ENCODE measurements around the gene DOCK10. TPM values are rescaled to one million over a fixed set of nuclear protein-coding genes. Genes with fewer than 3 reads are reported as not detected.
A peak's percentile ranks its signal among the peaks of the same experiment; 100 is the strongest.

Gene DOCK10
- total RNA-seq, 1 donor from 2014 or later: 9.8 TPM

DNA sequence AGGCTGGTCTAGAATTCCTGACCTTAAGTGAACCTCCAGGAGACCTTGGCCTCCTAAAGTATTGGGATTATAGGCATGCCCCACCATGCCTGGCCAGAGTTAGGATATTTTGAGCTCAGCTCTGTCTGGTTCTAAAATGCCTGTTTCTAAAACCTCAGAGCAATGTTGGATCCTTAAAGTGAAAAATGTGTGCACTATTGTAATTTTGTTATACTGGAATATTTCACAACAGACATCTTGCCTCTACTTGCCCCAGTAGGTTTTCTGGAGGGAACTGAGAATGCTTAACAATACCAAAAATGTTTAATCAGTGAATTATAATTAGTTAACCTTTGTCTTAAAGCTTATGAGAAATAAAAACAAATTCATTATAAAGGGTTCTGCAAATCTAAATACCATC, 181.5 kb downstream of the DOCK10 start:
- intact Hi-C loops (cut with DNase I): no loop called here
- H3K27me3 ChIP-seq: no peaks in the 10 kb centered on the region
- H3K9me3 ChIP-seq: no peaks in the 10 kb centered on the region
- H3K4me1 ChIP-seq: peaks cover 15% of the 10 kb centered on the region
- no peak overlapping the region for H3K27ac ChIP-seq
- no peak overlapping the region for H3K4me3 ChIP-seq
- DNase-seq (ENCODE audit: extremely low spot score in 2 of 2): no peak
- peaks cover 0 to 5% of the 10 kb centered on the region in 2 donors for H3K36me3 ChIP-seq
- TF ChIP-seq, protein P1, sequence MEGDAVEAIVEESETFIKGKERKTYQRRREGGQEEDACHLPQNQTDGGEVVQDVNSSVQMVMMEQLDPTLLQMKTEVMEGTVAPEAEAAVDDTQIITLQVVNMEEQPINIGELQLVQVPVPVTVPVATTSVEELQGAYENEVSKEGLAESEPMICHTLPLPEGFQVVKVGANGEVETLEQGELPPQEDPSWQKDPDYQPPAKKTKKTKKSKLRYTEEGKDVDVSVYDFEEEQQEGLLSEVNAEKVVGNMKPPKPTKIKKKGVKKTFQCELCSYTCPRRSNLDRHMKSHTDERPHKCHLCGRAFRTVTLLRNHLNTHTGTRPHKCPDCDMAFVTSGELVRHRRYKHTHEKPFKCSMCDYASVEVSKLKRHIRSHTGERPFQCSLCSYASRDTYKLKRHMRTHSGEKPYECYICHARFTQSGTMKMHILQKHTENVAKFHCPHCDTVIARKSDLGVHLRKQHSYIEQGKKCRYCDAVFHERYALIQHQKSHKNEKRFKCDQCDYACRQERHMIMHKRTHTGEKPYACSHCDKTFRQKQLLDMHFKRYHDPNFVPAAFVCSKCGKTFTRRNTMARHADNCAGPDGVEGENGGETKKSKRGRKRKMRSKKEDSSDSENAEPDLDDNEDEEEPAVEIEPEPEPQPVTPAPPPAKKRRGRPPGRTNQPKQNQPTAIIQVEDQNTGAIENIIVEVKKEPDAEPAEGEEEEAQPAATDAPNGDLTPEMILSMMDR (IDR thresholded peaks at IDR 0.05): no peak
- TF ChIP-seq POLR2A (IDR thresholded peaks at IDR 0.05) (no peak), POLR2AphosphoS5 (IDR thresholded peaks at IDR 0.05; ENCODE audit: insufficient read depth in 1 of 2, low read depth in 1 of 2) (no peak)

DNA sequence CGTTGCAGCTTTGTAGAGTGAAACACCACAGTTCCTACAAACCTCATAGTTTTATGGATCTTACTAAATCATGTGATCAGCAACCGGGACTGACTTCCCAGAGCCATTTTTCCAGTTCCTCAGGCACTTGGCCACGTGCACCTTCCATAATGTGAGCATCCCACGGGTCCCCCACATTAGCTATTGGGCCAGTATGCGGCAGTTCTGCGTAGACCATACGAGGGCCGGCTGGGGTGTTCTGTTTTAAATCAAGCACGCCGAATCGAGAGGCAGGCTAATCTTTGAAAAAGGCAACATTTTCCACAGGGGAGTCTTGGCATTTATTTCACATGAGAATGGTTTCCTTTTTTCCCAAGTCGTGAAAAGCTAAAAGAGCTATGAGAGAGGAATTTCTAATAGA, 190.5 kb downstream of the DOCK10 start:
- Histone ChIP-seq H3K9me3 (no peaks in the 10 kb centered on the region), H3K27ac (no peak overlapping the region), H3K27me3 (no peaks in the 10 kb centered on the region), H3K4me3 (no peak overlapping the region), H3K36me3 (no peaks in the 10 kb centered on the region), H3K4me1 (peaks cover 5% of the 10 kb centered on the region)
- TF ChIP-seq POLR2AphosphoS5 (IDR thresholded peaks at IDR 0.05; ENCODE audit: insufficient read depth in 1 of 2, low read depth in 1 of 2) (no peak), POLR2A (IDR thresholded peaks at IDR 0.05) (no peak)
- TF ChIP-seq, protein P1 (IDR thresholded peaks at IDR 0.05): no peak
- intact Hi-C loops (cut with DNase I): no loop called here
- DNase-seq (ENCODE audit: extremely low spot score in 2 of 2): no peak

DNA sequence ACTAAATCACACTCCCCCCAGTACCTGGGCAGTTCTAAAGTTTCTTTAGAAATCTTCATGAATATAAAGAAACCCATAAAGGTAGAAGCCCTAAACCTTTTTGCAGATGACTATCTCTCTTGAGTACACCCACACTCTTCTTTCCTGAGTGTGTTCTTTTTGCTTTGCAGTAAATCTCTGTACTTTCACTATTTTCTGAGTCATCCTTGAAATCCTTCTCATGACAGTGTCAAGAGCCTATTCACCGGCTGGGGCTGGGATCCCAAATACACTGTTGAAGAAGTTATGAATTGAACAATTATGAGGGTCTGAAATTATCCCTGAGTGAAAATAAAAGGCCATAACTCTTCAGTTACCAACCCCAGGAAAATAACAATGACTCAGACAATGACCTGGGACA, 192.2 kb downstream of the DOCK10 start:
- H3K36me3 ChIP-seq: no peaks in the 10 kb centered on the region
- peaks cover 5% of the 10 kb centered on the region for H3K4me1 ChIP-seq
- DNase-seq (ENCODE audit: extremely low spot score in 2 of 2): no peak
- TF ChIP-seq, protein P1 (IDR thresholded peaks at IDR 0.05): no peak
- no peak for TF ChIP-seq POLR2A (IDR thresholded peaks at IDR 0.05)
- no peak for TF ChIP-seq POLR2AphosphoS5 (IDR thresholded peaks at IDR 0.05; ENCODE audit: insufficient read depth in 1 of 2, low read depth in 1 of 2)
- H3K27me3 ChIP-seq: no peaks in the 10 kb centered on the region
- no peak overlapping the region for H3K4me3 ChIP-seq
- H3K9me3 ChIP-seq: no peaks in the 10 kb centered on the region
- no peak overlapping the region for H3K27ac ChIP-seq
- intact Hi-C loops (cut with DNase I): no loop called here

DNA sequence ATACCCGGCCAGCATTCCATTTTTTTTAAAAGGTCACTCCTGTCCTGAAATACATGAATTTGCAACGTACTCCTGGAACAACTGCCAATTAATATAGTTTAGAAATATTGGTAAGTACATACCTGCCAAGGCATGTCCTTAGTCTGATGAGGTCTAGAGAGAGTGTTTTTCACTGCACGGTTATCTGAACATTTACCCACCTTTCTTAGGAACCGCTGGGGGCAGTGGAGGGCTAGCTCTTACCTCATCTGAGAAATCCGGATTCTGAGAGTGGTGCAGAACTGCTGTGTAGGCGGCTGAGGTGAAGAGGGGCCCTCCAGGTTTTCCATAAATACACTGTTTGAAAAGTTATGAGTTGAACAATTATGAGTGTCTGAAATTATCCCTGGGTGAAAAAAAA, 193.0 kb downstream of the DOCK10 start:
- intact Hi-C loops (cut with DNase I): no loop called here
- no peak for TF ChIP-seq POLR2A (IDR thresholded peaks at IDR 0.05)
- TF ChIP-seq, protein P1 (IDR thresholded peaks at IDR 0.05): no peak
- no peak for TF ChIP-seq POLR2AphosphoS5 (IDR thresholded peaks at IDR 0.05; ENCODE audit: insufficient read depth in 1 of 2, low read depth in 1 of 2)
- Histone ChIP-seq H3K4me3 (no peak overlapping the region), H3K4me1 (peaks cover 5% of the 10 kb centered on the region), H3K27ac (no peak overlapping the region), H3K36me3 (peaks cover 0 to 7% of the 10 kb centered on the region in 2 donors), H3K27me3 (no peaks in the 10 kb centered on the region), H3K9me3 (no peaks in the 10 kb centered on the region)
- DNase-seq (ENCODE audit: extremely low spot score in 2 of 2): no peak

DNA sequence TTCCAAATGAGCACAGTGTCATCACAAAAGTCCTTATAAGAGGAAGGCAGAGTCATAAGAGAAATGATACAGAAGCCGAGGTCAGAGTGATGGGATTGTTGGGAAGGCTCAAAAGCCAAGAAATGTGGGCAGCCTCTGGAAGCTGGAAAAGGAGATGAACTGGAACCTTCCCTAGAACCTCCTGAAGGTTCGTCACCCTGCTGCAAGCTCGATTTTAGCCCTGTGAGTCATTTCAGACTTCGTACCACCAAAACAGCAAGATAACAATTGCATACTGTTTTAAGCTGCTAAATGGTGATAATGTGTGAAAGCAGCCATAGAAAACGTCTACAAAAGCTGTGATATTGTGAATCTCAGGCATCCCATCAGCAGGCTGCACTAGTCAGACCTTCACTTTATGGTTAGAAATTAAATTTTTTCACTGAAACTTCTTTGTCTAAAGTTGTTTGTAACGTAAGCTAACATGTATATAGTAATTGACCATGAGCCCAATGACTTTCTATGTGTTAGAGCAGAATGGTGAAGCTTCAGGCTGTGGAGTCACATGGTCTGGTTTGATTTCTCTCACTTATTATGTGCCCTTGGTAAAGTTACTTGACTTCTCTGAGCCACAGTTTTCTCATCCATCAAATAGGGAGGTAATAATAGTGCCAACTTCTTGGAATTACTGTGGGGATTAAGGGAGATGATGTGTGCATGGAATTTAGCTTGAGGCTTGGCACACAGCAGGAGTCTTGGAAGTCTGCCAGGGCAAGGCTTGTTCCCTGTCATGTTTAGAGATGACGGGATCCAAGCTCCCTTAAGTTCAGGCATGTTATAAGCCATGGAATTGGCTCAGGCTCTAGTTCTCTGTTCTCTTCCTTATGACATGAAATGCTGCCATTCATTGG, 194.1 kb downstream of the DOCK10 start:
- H3K36me3 ChIP-seq: peaks cover 0 to 12% of the 10 kb centered on the region in 2 donors
- H3K9me3 ChIP-seq: no peaks in the 10 kb centered on the region
- peak in 1 of 2 donors; percentile 25 for TF ChIP-seq POLR2AphosphoS5 (IDR thresholded peaks at IDR 0.05; ENCODE audit: insufficient read depth in 1 of 2, low read depth in 1 of 2)
- TF ChIP-seq, protein P1 (IDR thresholded peaks at IDR 0.05): no peak
- no peaks in the 10 kb centered on the region for H3K27me3 ChIP-seq
- no peak overlapping the region for H3K27ac ChIP-seq
- H3K4me3 ChIP-seq: no peak overlapping the region
- DNase-seq (ENCODE audit: extremely low spot score in 2 of 2): no peak
- intact Hi-C loops (cut with DNase I): no loop called here
- peaks cover 5% of the 10 kb centered on the region for H3K4me1 ChIP-seq

Data from vagina (tissue), 2 donors.